GM21529 (cell line): ENCODE results near the gene HIVEP3.

Experiments
- ATAC-seq: cut with Tn5 transposase; IDR thresholded peaks from one replicate; pipeline ENCODE4 v1.9.1; 2021; ENCODE audit not compliant: unreplicated experiment

HIVEP3 gene

GRCh38 chr1:41540886-41541591 is 377.7 kb downstream of the HIVEP3 start:
- no peak for ATAC-seq

- no peak for ATAC-seq
Measured at GRCh38 chr1:41539999-41540398, 378.7 kb downstream of the HIVEP3 start.

- ATAC-seq, result no peak
Measured at GRCh38 chr1:41539418-41539805, 379.3 kb downstream of the HIVEP3 start.

- ATAC-seq, result no peak
Measured at GRCh38 chr1:41538741-41539417, 379.8 kb downstream of the HIVEP3 start.

GRCh38 chr1:41537788-41538351 is 380.9 kb downstream of the HIVEP3 start:
- ATAC-seq, result no peak

GRCh38 chr1:41537251-41537650 is 381.5 kb downstream of the HIVEP3 start:
- no peak for ATAC-seq

- ATAC-seq, result no peak
Measured at GRCh38 chr1:41536361-41536802, 382.3 kb downstream of the HIVEP3 start.

- no peak for ATAC-seq
Measured at GRCh38 chr1:41535716-41536115, 383.0 kb downstream of the HIVEP3 start.

GRCh38 chr1:41535276-41535675 is 383.4 kb downstream of the HIVEP3 start:
- no peak for ATAC-seq

GRCh38 chr1:41534181-41535076 is 384.3 kb downstream of the HIVEP3 start:
- no peak for ATAC-seq

GRCh38 chr1:41533731-41534080 is 385.0 kb downstream of the HIVEP3 start:
- ATAC-seq, result no peak

- ATAC-seq, result no peak
Measured at GRCh38 chr1:41533016-41533730, 385.5 kb downstream of the HIVEP3 start.

GRCh38 chr1:41532206-41532975 is 386.3 kb downstream of the HIVEP3 start:
- no peak for ATAC-seq

GRCh38 chr1:41530411-41530810 is 388.3 kb downstream of the HIVEP3 start:
- no peak for ATAC-seq

- ATAC-seq, result no peak
Measured at GRCh38 chr1:41529621-41530395, 388.9 kb downstream of the HIVEP3 start.

- ATAC-seq, result no peak
Measured at GRCh38 chr1:41528726-41529605, 389.8 kb downstream of the HIVEP3 start.

GRCh38 chr1:41528106-41528505 is 390.6 kb downstream of the HIVEP3 start:
- ATAC-seq, result no peak

- ATAC-seq, result no peak
Measured at GRCh38 chr1:41526956-41527561, 391.7 kb downstream of the HIVEP3 start.
